IMR-90 (cell line): Measurements from ENCODE around the gene PAXX. TPM values are rescaled to one million over a fixed set of nuclear protein-coding genes. Genes with fewer than 3 reads are reported as not detected.
A peak's percentile ranks its signal among the peaks of the same experiment; 100 is the strongest.

Experiments
- ATAC-seq: fragments of 200-7000 bp; cut with Tn5 transposase; 2 replicates; pipeline ENCODE4 v1.9.1; 2020; ENCODE audit warnings: low read depth, mild to moderate bottlenecking, moderate library complexity
- BruUV-seq: library from RNA; stranded (reverse); fragments of 400-500 nt; replicated peaks from 2 replicates; lab custom pipeline; 2021; lab: Mats Ljungman, UMichigan
- CTCF ChIA-PET: fragments of 300-600 bp; formaldehyde crosslinking; extraction: SDS; loops from one replicate; lab custom pipeline; 2021; ENCODE audit warnings: antibody characterized with exemption; lab: Yijun Ruan, JAX
- POLR2A ChIA-PET: fragments of 300-600 bp; sonication (Branson Sonifier 250); formaldehyde crosslinking; loops from one replicate; lab custom pipeline; 2022; ENCODE audit warnings: antibody characterized with exemption; ENCODE audit not compliant: unreplicated experiment; lab: Charles Lee
- DNase-seq: peaks from one replicate; pipeline ENCODE4 v3.0.0; 2013
- H2AFZ ChIP-seq: replicated peaks from 2 replicates; pipeline ENCODE3; 2013; ENCODE audit warnings: low read length, mild to moderate bottlenecking; ENCODE audit not compliant: poor library complexity
- H2AK5ac ChIP-seq: 2 replicates; pipeline ENCODE4 v1.6.1; 2013; ENCODE audit warnings: low read depth, low read length, inconsistent platforms
- H2AK9ac ChIP-seq: replicated peaks from 2 replicates; pipeline ENCODE3; 2013; ENCODE audit warnings: mild to moderate bottlenecking, low read depth, low read length, moderate library complexity; ENCODE audit not compliant: poor library complexity
- H2BK120ac ChIP-seq: 2 replicates; pipeline ENCODE4 v1.6.1; 2013; ENCODE audit warnings: low read depth, low read length, inconsistent platforms
- H2BK15ac ChIP-seq: 3 replicates; pipeline ENCODE4 v1.6.1; 2013; ENCODE audit warnings: low read depth, low read length, inconsistent platforms
- H2BK20ac ChIP-seq: 2 replicates; pipeline ENCODE4 v1.6.1; 2013; ENCODE audit warnings: low read depth, mild to moderate bottlenecking, inconsistent platforms, low read length, moderate library complexity
- H2BK5ac ChIP-seq: 2 replicates; pipeline ENCODE4 v1.6.1; 2013; ENCODE audit warnings: mild to moderate bottlenecking, low read depth, low read length, inconsistent platforms; ENCODE audit not compliant: poor library complexity, severe bottlenecking
- H3K14ac ChIP-seq: replicated peaks from 2 replicates; pipeline ENCODE4 v1.6.1; 2013; ENCODE audit warnings: low read depth, low read length, inconsistent platforms
- H3K18ac ChIP-seq: 2 replicates; pipeline ENCODE4 v1.6.1; 2013; ENCODE audit warnings: low read depth, low read length, control low read depth
- H3K23ac ChIP-seq: 2 replicates; pipeline ENCODE4 v1.6.1; 2013; ENCODE audit warnings: low read depth, low read length, inconsistent platforms
- H3K27ac ChIP-seq: 2 replicates; pipeline ENCODE4 v1.5.1; 2013; ENCODE audit warnings: mild to moderate bottlenecking, control low read depth, low read length; ENCODE audit not compliant: insufficient read depth
- H3K27me3 ChIP-seq: 2 replicates; pipeline ENCODE4 v1.6.1; 2013; ENCODE audit warnings: low read length; ENCODE audit not compliant: control insufficient read depth, insufficient read depth
- H3K36me3 ChIP-seq: 2 replicates; pipeline ENCODE4 v1.6.1; 2013; ENCODE audit warnings: low read length, mixed read lengths; ENCODE audit not compliant: control insufficient read depth, insufficient read depth
- H3K4ac ChIP-seq: 2 replicates; pipeline ENCODE4 v1.6.1; 2013; ENCODE audit warnings: low read depth, low read length, inconsistent platforms
- H3K4me1 ChIP-seq: 2 replicates; pipeline ENCODE4 v1.6.1; 2013; ENCODE audit warnings: low read length, mixed read lengths; ENCODE audit not compliant: control insufficient read depth, insufficient read depth
- H3K4me2 ChIP-seq: 2 replicates; pipeline ENCODE4 v1.6.1; 2013; ENCODE audit warnings: low read depth, mild to moderate bottlenecking, control low read depth, low read length, moderate library complexity
- H3K4me3 ChIP-seq: 2 replicates; pipeline ENCODE4 v1.5.1; 2013; ENCODE audit warnings: low read depth, mild to moderate bottlenecking, control low read depth, low read length, moderate library complexity; ENCODE audit not compliant: insufficient read depth
- H3K56ac ChIP-seq: 2 replicates; pipeline ENCODE4 v1.6.1; 2013; ENCODE audit warnings: low read length, inconsistent platforms; ENCODE audit not compliant: insufficient read depth; ENCODE audit errors: extremely low read depth
- H3K79me1 ChIP-seq, 2 experiments: 2 replicates each; pipeline ENCODE4 v1.6.1; 2013; ENCODE audit warnings: low read length in 2 of 2, inconsistent platforms in 1 of 2, low read depth in 1 of 2
- H3K9ac ChIP-seq: 2 replicates; pipeline ENCODE4 v1.6.1; 2013; ENCODE audit warnings: low read depth, low read length, control low read depth
- H3K9me1 ChIP-seq: 2 replicates; pipeline ENCODE4 v1.6.1; 2013; ENCODE audit warnings: low read length, inconsistent platforms; ENCODE audit not compliant: insufficient read depth
- H3K9me3 ChIP-seq: 2 replicates; pipeline ENCODE4 v1.6.1; 2013; ENCODE audit warnings: low read length; ENCODE audit not compliant: control insufficient read depth, insufficient read depth
- H4K20me1 ChIP-seq: 2 replicates; pipeline ENCODE4 v1.6.1; 2013; ENCODE audit warnings: low read length, inconsistent platforms; ENCODE audit not compliant: insufficient read depth
- H4K5ac ChIP-seq: 2 replicates; pipeline ENCODE4 v1.6.1; 2013; ENCODE audit warnings: mild to moderate bottlenecking, low read depth, low read length, control low read depth
- H4K8ac ChIP-seq, 2 experiments: 2 replicates each; pipeline ENCODE4 v1.6.1; 2013; ENCODE audit warnings: low read depth in 2 of 2, low read length in 2 of 2, control low read depth in 1 of 2, inconsistent platforms in 1 of 2
- H4K91ac ChIP-seq: 2 replicates; pipeline ENCODE4 v1.6.1; 2013; ENCODE audit warnings: low read depth, low read length, inconsistent platforms; ENCODE audit not compliant: insufficient read depth
- BHLHE40 ChIP-seq: fragments of 150-350 bp; IDR thresholded peaks from 2 replicates; pipeline ENCODE4 v1.6.1; 2016; ENCODE audit warnings: mild to moderate bottlenecking, low read depth, low read length
- CEBPB ChIP-seq: IDR thresholded peaks from 2 replicates; pipeline ENCODE4 v1.6.1; 2012; ENCODE audit warnings: low read depth, low read length, improper control_type of control experiment
- CHD1 ChIP-seq: IDR thresholded peaks from 2 replicates; pipeline ENCODE4 v1.6.1; 2012; ENCODE audit warnings: low read depth, low read length, improper control_type of control experiment
- FOS ChIP-seq: fragments of 150-350 bp; IDR thresholded peaks from 2 replicates; pipeline ENCODE4 v1.6.1; 2016; ENCODE audit warnings: low read depth, low read length
- NFE2L2 ChIP-seq: fragments of 150-350 bp; IDR thresholded peaks from 2 replicates; pipeline ENCODE4 v1.6.1; 2016; ENCODE audit warnings: low read depth, mild to moderate bottlenecking, low read length
- WGBS, 2 experiments: methylation state at CpG; one replicate each; pipeline versions ENCODE4 v1.1.5 to v1.1.7; 2013; ENCODE audit warnings: missing lambda C conversion rate in 2 of 2; ENCODE audit not compliant: insufficient read length in 1 of 2; ENCODE audit errors: extremely low coverage in 2 of 2; 5-methylcytosine and 5-hydroxymethylcytosine counted together
- dilution Hi-C: fragments of 300-500 bp; cut with HindIII; formaldehyde crosslinking; loops from one replicate; pipeline ENCODE4 v1.14.3; 2018; ENCODE audit warnings: low sequenced_read_pairs; ENCODE audit not compliant: unreplicated experiment
- in situ Hi-C: fragments of 300-500 bp; cut with MboI; formaldehyde crosslinking; loops from 3 replicates; pipeline ENCODE4 v1.14.3; 2019; ENCODE audit warnings: low sequenced_read_pairs, inconsistent platforms, mixed read lengths
- intact Hi-C: fragments of 100-400 bp; cut with micrococcal nuclease; formaldehyde crosslinking; loops from 2 replicates; pipeline ENCODE4 v1.10.0; 2022
- polyA plus RNA-seq, 3 experiments: library from polyadenylated mRNA; depleted of rRNA; stranded (reverse); fragments of >200 nt; gene quantifications; 2 replicates each; pipeline ENCODE4 v1.2.3, GENCODE V29; 2012; ENCODE audit warnings: low replicate concordance in 1 of 3
- total RNA-seq: library from RNA; depleted of rRNA; stranded (reverse); fragments of >200 nt; gene quantifications from 2 replicates; pipeline ENCODE4 v1.2.3, GENCODE V29; 2012
- TF ChIP-seq, protein P1 (sequence below): fragments of 150-350 bp; IDR thresholded peaks from 2 replicates; pipeline ENCODE4 v1.6.1; 2017; ENCODE audit warnings: mild to moderate bottlenecking, antibody characterized with exemption, low read length, low read depth
- TF ChIP-seq, protein P2 (sequence below): conservative IDR thresholded peaks from 2 replicates; pipeline ENCODE4 v1.5.1; 2012; ENCODE audit warnings: mild to moderate bottlenecking, low read depth, low read length, improper control_type of control experiment

PAXX gene
- total and polyA plus RNA-seq, 2 of the 4 experiments (the other 2 are of a cell fraction) = 5.7 to 24.6 TPM

DNA sequence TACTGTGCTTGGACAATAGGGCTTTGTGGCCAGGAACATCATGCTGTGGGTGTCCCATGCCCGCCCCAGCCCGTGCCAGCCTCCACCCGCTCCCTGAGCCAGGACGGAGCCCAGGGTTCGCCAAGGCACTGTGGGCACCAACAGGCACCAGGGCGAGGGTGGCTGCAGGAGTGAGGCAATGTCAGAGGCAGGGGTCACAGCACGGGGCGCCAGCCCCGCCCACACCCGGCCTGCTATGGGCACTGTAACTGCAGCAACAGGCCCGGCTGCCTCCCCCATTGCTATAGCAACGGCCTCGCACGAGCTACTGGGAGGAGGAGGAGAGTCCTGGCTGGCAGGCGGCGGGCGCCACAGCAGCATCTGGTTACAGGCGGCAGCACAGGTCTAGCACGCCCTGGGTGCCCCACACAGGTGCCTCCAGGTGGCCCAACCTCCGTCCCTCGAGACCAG, 33.3 kb downstream of the PAXX start:
- ATAC-seq (no peak), DNase-seq (no peak)
- Histone ChIP-seq H3K14ac (no peak overlapping the region), H3K9ac (no peak overlapping the region), H2AK9ac (no peak overlapping the region), H3K27me3 (no peaks in the 10 kb centered on the region), H3K9me1 (peaks cover 4% of the 10 kb centered on the region; the same call in 1 of the 2 replicates), H3K18ac (no peak overlapping the region), H3K4ac (no peak overlapping the region), H3K27ac (no peak overlapping the region), H3K79me1 (peaks cover 0 to 7% of the 10 kb centered on the region in 2 experiments; a peak in 2 of 4 replicates), H3K56ac (no peak overlapping the region), H3K23ac (no peak overlapping the region), H2BK15ac (no peak overlapping the region), H2AFZ (peak overlapping the region; percentile 7), H3K9me3 (no peaks in the 10 kb centered on the region), H4K8ac (no peak overlapping the region), H3K4me1 (peaks cover 5% of the 10 kb centered on the region), H2BK20ac (no peak overlapping the region), H3K4me3 (no peak overlapping the region), H2BK5ac (no peak overlapping the region), H2AK5ac (no peak overlapping the region), H4K5ac (no peak overlapping the region), H3K4me2 (no peak overlapping the region), H4K91ac (no peak overlapping the region), H4K20me1 (no peaks in the 10 kb centered on the region; the same call in 1 of the 2 replicates), H2BK120ac (no peak overlapping the region), H3K36me3 (no peaks in the 10 kb centered on the region)
- TF ChIP-seq, protein P1, sequence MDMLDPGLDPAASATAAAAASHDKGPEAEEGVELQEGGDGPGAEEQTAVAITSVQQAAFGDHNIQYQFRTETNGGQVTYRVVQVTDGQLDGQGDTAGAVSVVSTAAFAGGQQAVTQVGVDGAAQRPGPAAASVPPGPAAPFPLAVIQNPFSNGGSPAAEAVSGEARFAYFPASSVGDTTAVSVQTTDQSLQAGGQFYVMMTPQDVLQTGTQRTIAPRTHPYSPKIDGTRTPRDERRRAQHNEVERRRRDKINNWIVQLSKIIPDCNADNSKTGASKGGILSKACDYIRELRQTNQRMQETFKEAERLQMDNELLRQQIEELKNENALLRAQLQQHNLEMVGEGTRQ = no peak
- TF ChIP-seq CHD1 = no peak
- TF ChIP-seq BHLHE40 = no peak
- no peak for TF ChIP-seq FOS
- TF ChIP-seq, protein P2, sequence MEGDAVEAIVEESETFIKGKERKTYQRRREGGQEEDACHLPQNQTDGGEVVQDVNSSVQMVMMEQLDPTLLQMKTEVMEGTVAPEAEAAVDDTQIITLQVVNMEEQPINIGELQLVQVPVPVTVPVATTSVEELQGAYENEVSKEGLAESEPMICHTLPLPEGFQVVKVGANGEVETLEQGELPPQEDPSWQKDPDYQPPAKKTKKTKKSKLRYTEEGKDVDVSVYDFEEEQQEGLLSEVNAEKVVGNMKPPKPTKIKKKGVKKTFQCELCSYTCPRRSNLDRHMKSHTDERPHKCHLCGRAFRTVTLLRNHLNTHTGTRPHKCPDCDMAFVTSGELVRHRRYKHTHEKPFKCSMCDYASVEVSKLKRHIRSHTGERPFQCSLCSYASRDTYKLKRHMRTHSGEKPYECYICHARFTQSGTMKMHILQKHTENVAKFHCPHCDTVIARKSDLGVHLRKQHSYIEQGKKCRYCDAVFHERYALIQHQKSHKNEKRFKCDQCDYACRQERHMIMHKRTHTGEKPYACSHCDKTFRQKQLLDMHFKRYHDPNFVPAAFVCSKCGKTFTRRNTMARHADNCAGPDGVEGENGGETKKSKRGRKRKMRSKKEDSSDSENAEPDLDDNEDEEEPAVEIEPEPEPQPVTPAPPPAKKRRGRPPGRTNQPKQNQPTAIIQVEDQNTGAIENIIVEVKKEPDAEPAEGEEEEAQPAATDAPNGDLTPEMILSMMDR = no peak
- no peak for TF ChIP-seq NFE2L2
- no peak for TF ChIP-seq CEBPB
- no TSS peak for BruUV-seq
- 80% methylated on average over 10 of the region's 21 CpGs; no CpG with 5 or more reads in 1 of the 2 experiments for WGBS, 2 experiments
- in situ Hi-C loops = no loop called here
- CTCF ChIA-PET = no interaction called here
- dilution Hi-C loops = no loop called here
- intact Hi-C loops = no loop called here
- POLR2A ChIA-PET = no interaction called here
